Ishikawa (cell line): Measurements from ENCODE around the gene RYR3.

ENCODE experiments used
- CEBPB ChIP-seq: IDR thresholded peaks from 2 replicates; pipeline ENCODE4 v1.6.1; 2012
- EP300 ChIP-seq: IDR thresholded peaks from 2 replicates; pipeline ENCODE4 v1.6.1; 2012; ENCODE audit warnings: borderline replicate concordance
- RAD21 ChIP-seq: IDR thresholded peaks from 2 replicates; pipeline ENCODE4 v1.6.1; 2012; ENCODE audit warnings: low read depth
- TAF1 ChIP-seq: IDR thresholded peaks from 2 replicates; pipeline ENCODE4 v1.6.1; 2012; ENCODE audit warnings: low read depth, mild to moderate bottlenecking
- TCF12 ChIP-seq: IDR thresholded peaks from 2 replicates; pipeline ENCODE4 v1.6.1; 2012; ENCODE audit warnings: low read depth
- YY1 ChIP-seq: IDR thresholded peaks from 2 replicates; pipeline ENCODE4 v1.6.1; 2012; ENCODE audit warnings: low read depth
- ZBTB7A ChIP-seq: IDR thresholded peaks from 2 replicates; pipeline ENCODE4 v1.6.1; 2012; ENCODE audit warnings: low read depth
- TF ChIP-seq, protein P1 (sequence below): IDR thresholded peaks from 2 replicates; pipeline ENCODE4 v1.6.1; 2012
- TF ChIP-seq, protein P2 (sequence below): IDR thresholded peaks from 2 replicates; pipeline ENCODE4 v1.6.1; 2012; ENCODE audit warnings: low read depth, mild to moderate bottlenecking

DNA sequence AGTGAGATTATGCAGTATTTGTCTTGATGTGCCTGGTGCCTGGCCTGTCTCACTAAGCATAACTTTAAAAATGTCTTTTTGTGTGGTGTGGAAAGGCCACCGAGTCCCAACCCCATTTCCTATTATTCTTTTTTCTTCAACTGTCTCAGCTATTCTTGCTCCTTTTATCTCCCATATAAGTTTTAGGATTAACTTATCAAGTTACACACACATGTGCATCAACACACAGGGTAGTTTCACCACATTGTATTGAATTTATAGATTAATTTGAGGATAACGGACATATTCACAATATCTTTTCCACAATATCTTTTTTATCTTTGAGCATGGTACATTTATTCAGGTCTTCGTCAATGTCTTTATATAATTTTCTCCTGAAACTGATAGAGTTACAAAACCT lies 127.6 kb downstream of the RYR3 start:
- TF ChIP-seq, protein P1, sequence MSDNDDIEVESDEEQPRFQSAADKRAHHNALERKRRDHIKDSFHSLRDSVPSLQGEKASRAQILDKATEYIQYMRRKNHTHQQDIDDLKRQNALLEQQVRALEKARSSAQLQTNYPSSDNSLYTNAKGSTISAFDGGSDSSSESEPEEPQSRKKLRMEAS = no peak
- TF ChIP-seq, protein P2, sequence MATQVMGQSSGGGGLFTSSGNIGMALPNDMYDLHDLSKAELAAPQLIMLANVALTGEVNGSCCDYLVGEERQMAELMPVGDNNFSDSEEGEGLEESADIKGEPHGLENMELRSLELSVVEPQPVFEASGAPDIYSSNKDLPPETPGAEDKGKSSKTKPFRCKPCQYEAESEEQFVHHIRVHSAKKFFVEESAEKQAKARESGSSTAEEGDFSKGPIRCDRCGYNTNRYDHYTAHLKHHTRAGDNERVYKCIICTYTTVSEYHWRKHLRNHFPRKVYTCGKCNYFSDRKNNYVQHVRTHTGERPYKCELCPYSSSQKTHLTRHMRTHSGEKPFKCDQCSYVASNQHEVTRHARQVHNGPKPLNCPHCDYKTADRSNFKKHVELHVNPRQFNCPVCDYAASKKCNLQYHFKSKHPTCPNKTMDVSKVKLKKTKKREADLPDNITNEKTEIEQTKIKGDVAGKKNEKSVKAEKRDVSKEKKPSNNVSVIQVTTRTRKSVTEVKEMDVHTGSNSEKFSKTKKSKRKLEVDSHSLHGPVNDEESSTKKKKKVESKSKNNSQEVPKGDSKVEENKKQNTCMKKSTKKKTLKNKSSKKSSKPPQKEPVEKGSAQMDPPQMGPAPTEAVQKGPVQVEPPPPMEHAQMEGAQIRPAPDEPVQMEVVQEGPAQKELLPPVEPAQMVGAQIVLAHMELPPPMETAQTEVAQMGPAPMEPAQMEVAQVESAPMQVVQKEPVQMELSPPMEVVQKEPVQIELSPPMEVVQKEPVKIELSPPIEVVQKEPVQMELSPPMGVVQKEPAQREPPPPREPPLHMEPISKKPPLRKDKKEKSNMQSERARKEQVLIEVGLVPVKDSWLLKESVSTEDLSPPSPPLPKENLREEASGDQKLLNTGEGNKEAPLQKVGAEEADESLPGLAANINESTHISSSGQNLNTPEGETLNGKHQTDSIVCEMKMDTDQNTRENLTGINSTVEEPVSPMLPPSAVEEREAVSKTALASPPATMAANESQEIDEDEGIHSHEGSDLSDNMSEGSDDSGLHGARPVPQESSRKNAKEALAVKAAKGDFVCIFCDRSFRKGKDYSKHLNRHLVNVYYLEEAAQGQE = no peak
- TF ChIP-seq RAD21 = no peak
- no peak for TF ChIP-seq YY1
- TF ChIP-seq ZBTB7A = no peak
- TF ChIP-seq CEBPB = no peak
- no peak for TF ChIP-seq TAF1
- no peak for TF ChIP-seq EP300
- TF ChIP-seq TCF12 = no peak
